Prostate gland (tissue), 2 donors: Measurements from ENCODE around the gene DHRS12. TPM values are rescaled to one million over a fixed set of nuclear protein-coding genes. Genes with fewer than 3 reads are reported as not detected.

Experiments used
- DNase-seq: peaks from one replicate; pipeline ENCODE4 v3.0.0-alpha.2; 2019; ENCODE audit warnings: low spot score
- H3K27ac ChIP-seq, 2 donors: fragments of 200-600 bp; sonication (generic); 2 replicates each; pipeline ENCODE4 v1.5.1; 2017 to 2019
- H3K27me3 ChIP-seq: fragments of 200-600 bp; sonication (generic); replicated peaks from 2 replicates; pipeline ENCODE4 v1.5.1; 2019; ENCODE audit not compliant: insufficient read depth
- H3K36me3 ChIP-seq, 2 donors: fragments of 200-600 bp; sonication (generic); 1 replicate in 1 of 2; 2 replicates in 1 of 2; pipeline versions ENCODE4 v1.5.1 to v1.8.1; 2017 to 2019
- H3K4me1 ChIP-seq: fragments of 200-600 bp; sonication (generic); replicated peaks from 2 replicates; pipeline ENCODE4 v1.5.1; 2019
- H3K4me3 ChIP-seq, 2 donors: fragments of 200-600 bp; sonication (generic); 2 replicates each; pipeline ENCODE4 v1.5.1; 2017 to 2019
- H3K9me3 ChIP-seq: fragments of 200-600 bp; sonication (generic); 2 replicates; pipeline ENCODE4 v1.5.1; 2017
- POLR2A ChIP-seq: fragments of 450-650 bp; IDR thresholded peaks from one replicate; pipeline ENCODE4 v1.6.1; 2016; ENCODE audit warnings: antibody characterized with exemption, mild to moderate bottlenecking
- POLR2AphosphoS5 ChIP-seq: sonication (generic); formaldehyde crosslinking; IDR thresholded peaks from one replicate; pipeline ENCODE4 v1.6.1; 2017; ENCODE audit warnings: antibody characterized with exemption
- WGBS: methylation state at CpG from one replicate; pipeline ENCODE4 v1.1.5; 2018; 5-methylcytosine and 5-hydroxymethylcytosine counted together
- intact Hi-C: fragments of 100-400 bp; cut with DNase I; formaldehyde crosslinking; loops from one replicate; pipeline ENCODE4 v1.14.2; 2022
- total RNA-seq, 2 donors: library from RNA; depleted of rRNA; stranded (reverse); fragments of >200 nt; gene quantifications; one replicate each; pipeline ENCODE4 v1.1.0, GENCODE V29; 2016
- TF ChIP-seq, protein P1 (sequence below), 4 experiments: fragments of 200-600 bp in 2 of 4; fragments of 450-650 bp in 2 of 4; sonication (generic) in 2 of 4; IDR thresholded peaks; 1 replicate in 3 of 4; 2 replicates in 1 of 4; pipeline ENCODE4 v1.5.1; 2016 to 2019; ENCODE audit warnings: antibody characterized with exemption in 4 of 4, mild to moderate bottlenecking in 2 of 4, moderate library complexity in 2 of 4

The DHRS12 gene
- total RNA-seq, 2 donors from 2014 or later, result 18.7 to 19.8 TPM

DNA sequence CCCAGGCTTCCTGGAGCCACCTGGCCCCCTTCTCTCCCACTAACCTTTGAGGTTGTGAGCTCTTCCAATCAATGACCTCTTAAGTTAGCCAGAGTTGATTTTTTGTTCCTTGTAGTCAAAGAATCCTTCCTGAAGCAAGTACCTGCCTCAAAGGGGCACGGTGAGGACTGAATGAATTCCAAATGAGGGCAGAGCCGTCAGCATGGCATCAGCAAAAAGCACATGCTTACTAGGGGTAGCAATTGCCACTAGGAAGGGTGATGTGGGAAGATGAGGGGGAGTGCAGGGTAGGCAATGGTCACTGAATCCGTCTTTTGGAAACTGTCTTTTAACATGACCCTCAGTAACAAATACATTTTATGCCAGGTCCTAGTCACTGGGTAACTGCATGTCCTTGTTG, 15.6 kb upstream of the DHRS12 start:
- intact Hi-C loops, result loop anchor here (10.0 kb wide), 2 partner anchors 195 to 305 kb away; partner anchors contain the start of genes ALG11, ATP7B and NEK5
- 82% methylated on average over 3 of the region's 3 CpGs for WGBS
- H3K27me3 ChIP-seq, result no peaks in the 10 kb centered on the region
- H3K36me3 ChIP-seq, result no peaks in the 10 kb centered on the region
- no peaks in the 10 kb centered on the region for H3K4me1 ChIP-seq
- H3K9me3 ChIP-seq, result no peaks in the 10 kb centered on the region
- DNase-seq, result no peak
- no peak overlapping the region for H3K4me3 ChIP-seq
- TF ChIP-seq POLR2AphosphoS5 (no peak), POLR2A (no peak)
- TF ChIP-seq, protein P1, sequence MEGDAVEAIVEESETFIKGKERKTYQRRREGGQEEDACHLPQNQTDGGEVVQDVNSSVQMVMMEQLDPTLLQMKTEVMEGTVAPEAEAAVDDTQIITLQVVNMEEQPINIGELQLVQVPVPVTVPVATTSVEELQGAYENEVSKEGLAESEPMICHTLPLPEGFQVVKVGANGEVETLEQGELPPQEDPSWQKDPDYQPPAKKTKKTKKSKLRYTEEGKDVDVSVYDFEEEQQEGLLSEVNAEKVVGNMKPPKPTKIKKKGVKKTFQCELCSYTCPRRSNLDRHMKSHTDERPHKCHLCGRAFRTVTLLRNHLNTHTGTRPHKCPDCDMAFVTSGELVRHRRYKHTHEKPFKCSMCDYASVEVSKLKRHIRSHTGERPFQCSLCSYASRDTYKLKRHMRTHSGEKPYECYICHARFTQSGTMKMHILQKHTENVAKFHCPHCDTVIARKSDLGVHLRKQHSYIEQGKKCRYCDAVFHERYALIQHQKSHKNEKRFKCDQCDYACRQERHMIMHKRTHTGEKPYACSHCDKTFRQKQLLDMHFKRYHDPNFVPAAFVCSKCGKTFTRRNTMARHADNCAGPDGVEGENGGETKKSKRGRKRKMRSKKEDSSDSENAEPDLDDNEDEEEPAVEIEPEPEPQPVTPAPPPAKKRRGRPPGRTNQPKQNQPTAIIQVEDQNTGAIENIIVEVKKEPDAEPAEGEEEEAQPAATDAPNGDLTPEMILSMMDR (IDR thresholded peaks at IDR 0.05), result no peak
- H3K27ac ChIP-seq, result no peak overlapping the region

DNA sequence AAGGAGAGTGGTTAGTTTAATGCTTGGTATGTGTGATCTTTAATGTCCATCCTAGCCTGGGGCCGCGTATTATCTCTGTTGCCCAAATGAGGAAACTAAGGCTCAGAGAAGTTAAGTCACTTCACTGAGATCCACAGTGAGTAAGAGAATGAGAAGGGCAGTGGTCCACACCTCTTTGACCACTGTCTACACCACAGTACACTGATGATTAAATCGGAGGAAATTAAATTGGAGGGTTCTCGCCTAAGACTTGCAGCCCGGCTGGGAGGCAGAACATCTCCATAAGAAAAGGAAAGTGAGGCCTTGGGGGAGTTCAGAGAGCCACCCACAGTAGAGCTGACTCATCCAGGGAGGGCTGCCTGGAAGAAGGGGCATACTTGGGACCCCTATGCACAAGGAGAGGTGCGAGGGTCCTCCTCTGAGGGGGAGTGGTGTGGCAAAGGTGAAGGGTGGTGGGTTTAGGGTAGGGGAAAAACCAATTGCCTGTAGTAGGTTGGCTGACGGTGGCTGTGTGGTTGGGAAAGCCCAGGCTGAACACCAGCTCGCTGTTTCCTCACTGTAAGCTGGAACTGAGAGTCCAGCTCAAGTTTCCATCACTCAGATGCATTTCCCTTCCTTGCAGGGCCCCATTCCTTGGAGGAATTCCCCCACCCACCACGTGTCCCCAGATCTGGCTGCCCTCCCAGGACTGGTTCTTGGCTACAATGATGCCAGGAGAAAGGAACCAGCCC, 15.0 kb upstream of the DHRS12 start:
- H3K27me3 ChIP-seq, result no peaks in the 10 kb centered on the region
- intact Hi-C loops, result loop anchor here (10.0 kb wide), 2 partner anchors 196 to 306 kb away; partner anchors contain the start of genes ALG11, ATP7B and NEK5
- H3K4me3 ChIP-seq, result no peak overlapping the region
- DNase-seq, result no peak
- no peaks in the 10 kb centered on the region for H3K4me1 ChIP-seq
- TF ChIP-seq, protein P1 (IDR thresholded peaks at IDR 0.05), result no peak
- no peak for TF ChIP-seq POLR2A
- TF ChIP-seq POLR2AphosphoS5, result no peak
- H3K36me3 ChIP-seq, result no peaks in the 10 kb centered on the region
- no peaks in the 10 kb centered on the region for H3K9me3 ChIP-seq
- 63% methylated on average over 9 of the region's 9 CpGs for WGBS
- no peak overlapping the region for H3K27ac ChIP-seq

DNA sequence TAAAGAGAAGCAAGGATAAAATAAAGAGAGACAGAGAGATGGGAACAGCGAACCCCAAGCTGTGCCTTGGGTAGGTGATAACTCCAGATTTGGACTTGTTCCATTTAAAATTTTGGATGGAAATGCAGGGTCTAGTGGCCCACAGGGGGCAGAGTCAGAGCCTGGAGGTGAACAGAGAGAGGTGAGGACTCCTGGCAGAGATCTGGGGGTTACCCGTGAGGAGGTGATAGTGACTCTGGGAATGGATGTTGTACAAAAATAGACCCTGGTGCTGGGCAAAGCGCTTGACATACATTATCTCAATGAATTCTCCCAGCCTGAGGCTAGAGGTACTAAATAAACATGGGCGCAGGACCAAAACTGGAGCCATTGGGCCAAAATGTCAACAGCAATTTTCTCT, 14.3 kb upstream of the DHRS12 start:
- Histone ChIP-seq H3K27me3 (no peaks in the 10 kb centered on the region), H3K4me3 (no peak overlapping the region), H3K9me3 (no peaks in the 10 kb centered on the region), H3K36me3 (no peaks in the 10 kb centered on the region), H3K27ac (no peak overlapping the region), H3K4me1 (no peaks in the 10 kb centered on the region)
- TF ChIP-seq, protein P1 (IDR thresholded peaks at IDR 0.05), result no peak
- TF ChIP-seq POLR2AphosphoS5 (no peak), POLR2A (no peak)
- 92% methylated on average over 4 of the region's 4 CpGs for WGBS
- intact Hi-C loops, result loop anchor here (10.0 kb wide), 2 partner anchors 197 to 307 kb away; partner anchors contain the start of genes ALG11, ATP7B and NEK5
- no peak for DNase-seq

DNA sequence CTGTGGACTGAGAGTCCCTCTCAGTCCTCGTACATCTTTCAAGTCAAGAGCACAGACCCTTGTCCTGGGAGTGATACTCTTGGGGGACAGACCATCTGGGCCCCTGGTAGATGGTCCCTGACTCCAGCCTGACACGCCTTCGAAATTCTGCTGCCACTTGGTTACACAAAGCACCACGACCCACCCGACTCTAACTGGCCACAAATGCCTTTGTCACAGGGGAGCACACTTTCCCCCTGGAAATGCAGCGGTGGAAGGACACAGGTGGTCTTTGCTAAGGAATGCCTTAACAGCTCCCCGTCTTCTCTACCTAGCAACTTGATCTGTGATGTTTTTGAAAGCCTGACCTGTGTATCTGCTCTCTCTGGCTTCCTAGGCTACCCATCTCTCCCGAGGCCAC, 13.8 kb upstream of the DHRS12 start:
- DNase-seq, result no peak
- intact Hi-C loops, result loop anchor here (10.0 kb wide), 2 partner anchors 197 to 307 kb away; partner anchors contain the start of genes ALG11, ATP7B and NEK5
- no peaks in the 10 kb centered on the region for H3K27me3 ChIP-seq
- H3K9me3 ChIP-seq, result no peaks in the 10 kb centered on the region
- no peaks in the 10 kb centered on the region for H3K36me3 ChIP-seq
- H3K4me1 ChIP-seq, result no peaks in the 10 kb centered on the region
- 84% methylated on average over 8 of the region's 8 CpGs for WGBS
- TF ChIP-seq, protein P1 (IDR thresholded peaks at IDR 0.05), result no peak
- TF ChIP-seq POLR2AphosphoS5, result no peak
- no peak for TF ChIP-seq POLR2A
- H3K27ac ChIP-seq, result no peak overlapping the region
- H3K4me3 ChIP-seq, result no peak overlapping the region
